Liver (tissue), 9 donors: ENCODE data around the gene ARID3A. TPM values are rescaled to one million over a fixed set of nuclear protein-coding genes. Genes with fewer than 3 reads are reported as not detected.

ENCODE experiments used
- DNase-seq: peaks from one replicate; pipeline ENCODE4 v3.0.0-alpha.2; 2017; ENCODE audit warnings: low spot score
- H3K27ac ChIP-seq, 2 donors: one replicate each; pipeline ENCODE4 v1.7.0; 2013; ENCODE audit warnings: inconsistent platforms in 2 of 2, low read length in 2 of 2, control low read depth in 1 of 2, low read depth in 1 of 2, mild to moderate bottlenecking in 1 of 2
- H3K27me3 ChIP-seq, 4 donors: one replicate each; pipeline versions ENCODE4 v1.6.1 to v1.7.0; 2013; ENCODE audit warnings: low read length in 3 of 4, inconsistent platforms in 1 of 4, mild to moderate bottlenecking in 1 of 4, moderate library complexity in 1 of 4; ENCODE audit not compliant: control insufficient read depth in 4 of 4, insufficient read depth in 4 of 4
- H3K36me3 ChIP-seq, 4 donors: one replicate each; pipeline versions ENCODE4 v1.6.1 to v1.7.0; 2013; ENCODE audit warnings: low read length in 3 of 4, mild to moderate bottlenecking in 3 of 4, low read depth in 1 of 4, moderate library complexity in 1 of 4; ENCODE audit not compliant: control insufficient read depth in 4 of 4, insufficient read depth in 3 of 4
- H3K4me1 ChIP-seq, 4 donors: one replicate each; pipeline versions ENCODE4 v1.6.1 to v1.7.0; 2013; ENCODE audit warnings: low read length in 3 of 4, mild to moderate bottlenecking in 3 of 4, moderate library complexity in 1 of 4; ENCODE audit not compliant: control insufficient read depth in 4 of 4, insufficient read depth in 4 of 4
- H3K4me3 ChIP-seq, 3 donors: one replicate each; pipeline versions ENCODE4 v1.6.1 to v1.7.0; 2013; ENCODE audit warnings: low read length in 3 of 3, control low read depth in 1 of 3, low read depth in 1 of 3, mild to moderate bottlenecking in 1 of 3
- H3K9ac ChIP-seq, 2 donors: one replicate each; pipeline ENCODE4 v1.7.0; 2013; ENCODE audit warnings: low read length in 2 of 2, mild to moderate bottlenecking in 2 of 2, moderate library complexity in 2 of 2, control low read depth in 1 of 2, low read depth in 1 of 2
- H3K9me3 ChIP-seq, 4 donors: one replicate each; pipeline versions ENCODE4 v1.6.1 to v1.7.0; 2013; ENCODE audit warnings: low read length in 3 of 4; ENCODE audit not compliant: control insufficient read depth in 4 of 4
- ATF3 ChIP-seq: IDR thresholded peaks from 2 replicates; pipeline ENCODE4 v1.6.1; 2016; ENCODE audit warnings: antibody characterized with exemption
- EGR1 ChIP-seq, 2 donors: IDR thresholded peaks; 2 replicates each; pipeline ENCODE4 v1.6.1; 2016 to 2018; ENCODE audit warnings: antibody characterized with exemption in 2 of 2, low read depth in 2 of 2
- FOXA1 ChIP-seq: IDR thresholded peaks from 2 replicates; pipeline ENCODE4 v1.6.1; 2016; ENCODE audit warnings: antibody characterized with exemption
- FOXA2 ChIP-seq: IDR thresholded peaks from 2 replicates; pipeline ENCODE4 v1.6.1; 2016; ENCODE audit warnings: antibody characterized with exemption
- GABPA ChIP-seq, 2 donors: IDR thresholded peaks in 1 of 2; conservative IDR thresholded peaks in 1 of 2; 2 replicates each; pipeline ENCODE4 v1.6.1; 2016; ENCODE audit warnings: antibody characterized with exemption in 2 of 2, mild to moderate bottlenecking in 1 of 2, moderate library complexity in 1 of 2
- HNF4A ChIP-seq, 2 donors: conservative IDR thresholded peaks; 2 replicates each; pipeline ENCODE4 v1.6.1; 2016; ENCODE audit warnings: antibody characterized with exemption in 2 of 2, mild to moderate bottlenecking in 2 of 2
- HNF4G ChIP-seq: IDR thresholded peaks from 2 replicates; pipeline ENCODE4 v1.6.1; 2016; ENCODE audit warnings: antibody characterized with exemption
- JUND ChIP-seq, 2 donors: IDR thresholded peaks; 2 replicates each; pipeline ENCODE4 v1.6.1; 2016; ENCODE audit warnings: antibody characterized with exemption in 2 of 2
- MAX ChIP-seq: IDR thresholded peaks from 2 replicates; pipeline ENCODE4 v1.6.1; 2016; ENCODE audit warnings: antibody characterized with exemption
- NR2F2 ChIP-seq: IDR thresholded peaks from 2 replicates; pipeline ENCODE4 v1.6.1; 2016; ENCODE audit warnings: antibody characterized with exemption
- RAD21 ChIP-seq, 2 donors: IDR thresholded peaks; 2 replicates each; pipeline ENCODE4 v1.6.1; 2016; ENCODE audit warnings: antibody characterized with exemption in 2 of 2, mild to moderate bottlenecking in 2 of 2
- RXRA ChIP-seq, 2 donors: IDR thresholded peaks; 2 replicates each; pipeline ENCODE4 v1.6.1; 2017 to 2018; ENCODE audit warnings: antibody characterized with exemption in 2 of 2, mild to moderate bottlenecking in 1 of 2
- SP1 ChIP-seq: IDR thresholded peaks from 2 replicates; pipeline ENCODE4 v1.6.1; 2018; ENCODE audit warnings: antibody characterized with exemption, mild to moderate bottlenecking
- TAF1 ChIP-seq: conservative IDR thresholded peaks from 2 replicates; pipeline ENCODE4 v1.6.1; 2016; ENCODE audit warnings: antibody characterized with exemption, mild to moderate bottlenecking
- YY1 ChIP-seq: IDR thresholded peaks from 2 replicates; pipeline ENCODE4 v1.6.1; 2016; ENCODE audit warnings: antibody characterized with exemption, mild to moderate bottlenecking
- WGBS: extraction: QIAGEN DNeasy Blood & Tissue Kit; methylation state at CpG from one replicate; pipeline ENCODE4 v1.1.7; 2013; 5-methylcytosine and 5-hydroxymethylcytosine counted together
- polyA plus RNA-seq, 2 donors: library from polyadenylated mRNA; stranded (reverse) in 1 of 2; unstranded in 1 of 2; fragments of 200-250 nt in 1 of 2; fragments of >200 nt in 1 of 2; fragmentation: Nextera tagmentation in 1 of 2; extraction: Ambion mirVana in 1 of 2; gene quantifications; one replicate each; pipeline versions ENCODE4 v1.2.1 to v1.2.3, GENCODE V29; 2013 to 2015
- total RNA-seq, 2 donors: library from RNA; depleted of rRNA; stranded (reverse); fragments of >200 nt; gene quantifications; one replicate each; pipeline ENCODE4 v1.2.3, GENCODE V29; 2014
- TF ChIP-seq, protein P1 (sequence below): IDR thresholded peaks from 2 replicates; pipeline ENCODE4 v1.6.1; 2016; ENCODE audit warnings: antibody characterized with exemption, mild to moderate bottlenecking
- TF ChIP-seq, protein P2 (sequence below): IDR thresholded peaks from 2 replicates; pipeline ENCODE4 v1.6.1; 2016; ENCODE audit warnings: antibody characterized with exemption
- TF ChIP-seq, protein P3 (sequence below): fragments of 150-350 bp; IDR thresholded peaks from 2 replicates; pipeline ENCODE4 v1.5.1; 2017; ENCODE audit warnings: improper control_type of control experiment, low read depth, low read length; ENCODE audit not compliant: missing input control
- donor health status: healthy.
- donor health status: healthy.
- donor health status: healthy.
- donor health status: healthy.
- donor health status: healthy.

The ARID3A gene
- total and polyA plus RNA-seq, 4 donors = 0.74 to 42.4 (median 3.1) TPM

DNA sequence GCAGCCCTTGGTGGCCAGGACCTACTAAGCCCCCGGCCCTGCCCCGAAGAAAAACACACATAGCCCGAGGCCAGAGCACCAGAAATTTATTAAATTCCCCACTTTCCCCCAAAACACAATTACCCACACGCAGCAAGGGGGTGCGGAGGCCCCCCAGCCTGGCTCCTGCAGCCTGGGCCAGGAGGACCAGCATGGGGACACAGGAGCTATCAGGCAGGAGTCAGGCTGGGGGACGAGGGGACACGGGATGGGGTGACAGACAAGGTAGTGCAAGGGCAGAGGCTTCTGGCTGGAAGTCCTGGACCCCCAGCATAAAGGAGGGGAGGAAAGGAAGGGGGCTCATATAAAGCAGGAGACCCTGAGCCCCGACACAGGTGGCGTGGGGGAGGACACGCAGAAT is 29.4 kb upstream of the ARID3A start:
- H3K4me3 ChIP-seq = no peak overlapping the region
- WGBS = 98% methylated on average over 10 of the region's 10 CpGs
- peaks cover 0 to 8% (median 4%) of the 10 kb centered on the region in 4 donors for H3K36me3 ChIP-seq
- H3K27ac ChIP-seq = no peak overlapping the region
- H3K27me3 ChIP-seq = no peaks in the 10 kb centered on the region
- DNase-seq = no peak
- TF ChIP-seq EGR1 (IDR thresholded peaks at IDR 0.05; ENCODE audit: low read depth in 2 of 2) (no peak), TAF1 (no peak), FOXA2 (no peak), RAD21 (IDR thresholded peaks at IDR 0.05) (no peak), JUND (IDR thresholded peaks at IDR 0.05) (no peak), YY1 (no peak), RXRA (IDR thresholded peaks at IDR 0.05) (no peak)
- TF ChIP-seq, protein P1, sequence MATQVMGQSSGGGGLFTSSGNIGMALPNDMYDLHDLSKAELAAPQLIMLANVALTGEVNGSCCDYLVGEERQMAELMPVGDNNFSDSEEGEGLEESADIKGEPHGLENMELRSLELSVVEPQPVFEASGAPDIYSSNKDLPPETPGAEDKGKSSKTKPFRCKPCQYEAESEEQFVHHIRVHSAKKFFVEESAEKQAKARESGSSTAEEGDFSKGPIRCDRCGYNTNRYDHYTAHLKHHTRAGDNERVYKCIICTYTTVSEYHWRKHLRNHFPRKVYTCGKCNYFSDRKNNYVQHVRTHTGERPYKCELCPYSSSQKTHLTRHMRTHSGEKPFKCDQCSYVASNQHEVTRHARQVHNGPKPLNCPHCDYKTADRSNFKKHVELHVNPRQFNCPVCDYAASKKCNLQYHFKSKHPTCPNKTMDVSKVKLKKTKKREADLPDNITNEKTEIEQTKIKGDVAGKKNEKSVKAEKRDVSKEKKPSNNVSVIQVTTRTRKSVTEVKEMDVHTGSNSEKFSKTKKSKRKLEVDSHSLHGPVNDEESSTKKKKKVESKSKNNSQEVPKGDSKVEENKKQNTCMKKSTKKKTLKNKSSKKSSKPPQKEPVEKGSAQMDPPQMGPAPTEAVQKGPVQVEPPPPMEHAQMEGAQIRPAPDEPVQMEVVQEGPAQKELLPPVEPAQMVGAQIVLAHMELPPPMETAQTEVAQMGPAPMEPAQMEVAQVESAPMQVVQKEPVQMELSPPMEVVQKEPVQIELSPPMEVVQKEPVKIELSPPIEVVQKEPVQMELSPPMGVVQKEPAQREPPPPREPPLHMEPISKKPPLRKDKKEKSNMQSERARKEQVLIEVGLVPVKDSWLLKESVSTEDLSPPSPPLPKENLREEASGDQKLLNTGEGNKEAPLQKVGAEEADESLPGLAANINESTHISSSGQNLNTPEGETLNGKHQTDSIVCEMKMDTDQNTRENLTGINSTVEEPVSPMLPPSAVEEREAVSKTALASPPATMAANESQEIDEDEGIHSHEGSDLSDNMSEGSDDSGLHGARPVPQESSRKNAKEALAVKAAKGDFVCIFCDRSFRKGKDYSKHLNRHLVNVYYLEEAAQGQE = no peak
- H3K4me1 ChIP-seq = peaks cover 0 to 7% (median 4%) of the 10 kb centered on the region in 4 donors
- H3K9ac ChIP-seq = no peak overlapping the region
- H3K9me3 ChIP-seq = no peaks in the 10 kb centered on the region

- Histone ChIP-seq H3K4me1 (peaks cover 3 to 7% (median 5%) of the 10 kb centered on the region in 4 donors), H3K9ac (no peak overlapping the region), H3K27ac (no peak overlapping the region), H3K36me3 (peaks cover 0 to 11% (median 4%) of the 10 kb centered on the region in 4 donors), H3K9me3 (no peaks in the 10 kb centered on the region), H3K27me3 (no peaks in the 10 kb centered on the region), H3K4me3 (no peak overlapping the region)
- WGBS = 92% methylated on average over 11 of the region's 11 CpGs
- TF ChIP-seq JUND (IDR thresholded peaks at IDR 0.05) (no peak), HNF4G (no peak), YY1 (no peak), MAX (no peak), HNF4A (conservative IDR thresholded peaks at IDR 0.05) (no peak), ATF3 (no peak), NR2F2 (no peak), EGR1 (IDR thresholded peaks at IDR 0.05; ENCODE audit: low read depth in 2 of 2) (no peak), RAD21 (IDR thresholded peaks at IDR 0.05) (no peak), FOXA2 (no peak), GABPA (IDR thresholded peaks at IDR 0.05 in 1 of 2, conservative IDR thresholded peaks at IDR 0.05 in 1 of 2) (no peak), FOXA1 (no peak), SP1 (no peak), RXRA (IDR thresholded peaks at IDR 0.05) (no peak)
- TF ChIP-seq, protein P2, sequence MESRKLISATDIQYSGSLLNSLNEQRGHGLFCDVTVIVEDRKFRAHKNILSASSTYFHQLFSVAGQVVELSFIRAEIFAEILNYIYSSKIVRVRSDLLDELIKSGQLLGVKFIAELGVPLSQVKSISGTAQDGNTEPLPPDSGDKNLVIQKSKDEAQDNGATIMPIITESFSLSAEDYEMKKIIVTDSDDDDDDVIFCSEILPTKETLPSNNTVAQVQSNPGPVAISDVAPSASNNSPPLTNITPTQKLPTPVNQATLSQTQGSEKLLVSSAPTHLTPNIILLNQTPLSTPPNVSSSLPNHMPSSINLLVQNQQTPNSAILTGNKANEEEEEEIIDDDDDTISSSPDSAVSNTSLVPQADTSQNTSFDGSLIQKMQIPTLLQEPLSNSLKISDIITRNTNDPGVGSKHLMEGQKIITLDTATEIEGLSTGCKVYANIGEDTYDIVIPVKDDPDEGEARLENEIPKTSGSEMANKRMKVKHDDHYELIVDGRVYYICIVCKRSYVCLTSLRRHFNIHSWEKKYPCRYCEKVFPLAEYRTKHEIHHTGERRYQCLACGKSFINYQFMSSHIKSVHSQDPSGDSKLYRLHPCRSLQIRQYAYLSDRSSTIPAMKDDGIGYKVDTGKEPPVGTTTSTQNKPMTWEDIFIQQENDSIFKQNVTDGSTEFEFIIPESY = no peak
- TF ChIP-seq, protein P3, sequence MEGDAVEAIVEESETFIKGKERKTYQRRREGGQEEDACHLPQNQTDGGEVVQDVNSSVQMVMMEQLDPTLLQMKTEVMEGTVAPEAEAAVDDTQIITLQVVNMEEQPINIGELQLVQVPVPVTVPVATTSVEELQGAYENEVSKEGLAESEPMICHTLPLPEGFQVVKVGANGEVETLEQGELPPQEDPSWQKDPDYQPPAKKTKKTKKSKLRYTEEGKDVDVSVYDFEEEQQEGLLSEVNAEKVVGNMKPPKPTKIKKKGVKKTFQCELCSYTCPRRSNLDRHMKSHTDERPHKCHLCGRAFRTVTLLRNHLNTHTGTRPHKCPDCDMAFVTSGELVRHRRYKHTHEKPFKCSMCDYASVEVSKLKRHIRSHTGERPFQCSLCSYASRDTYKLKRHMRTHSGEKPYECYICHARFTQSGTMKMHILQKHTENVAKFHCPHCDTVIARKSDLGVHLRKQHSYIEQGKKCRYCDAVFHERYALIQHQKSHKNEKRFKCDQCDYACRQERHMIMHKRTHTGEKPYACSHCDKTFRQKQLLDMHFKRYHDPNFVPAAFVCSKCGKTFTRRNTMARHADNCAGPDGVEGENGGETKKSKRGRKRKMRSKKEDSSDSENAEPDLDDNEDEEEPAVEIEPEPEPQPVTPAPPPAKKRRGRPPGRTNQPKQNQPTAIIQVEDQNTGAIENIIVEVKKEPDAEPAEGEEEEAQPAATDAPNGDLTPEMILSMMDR = no peak
- TF ChIP-seq, protein P1 = no peak
- no peak for DNase-seq
Measured at GRCh38 chr19:896999-897398, 28.8 kb upstream of the ARID3A start.
